Osteoblast (primary cell): ENCODE results near the gene TBX2. TPM values are rescaled to one million over a fixed set of nuclear protein-coding genes. Genes with fewer than 3 reads are reported as not detected.
A peak's percentile ranks its signal among the peaks of the same experiment; 100 is the strongest.

Source experiments
- DNase-seq: peaks from one replicate; pipeline ENCODE4 v3.0.0; 2011; ENCODE audit warnings: low spot score, mixed read lengths; ENCODE audit not compliant: insufficient read length; ENCODE audit errors: missing footprints
- H2AFZ ChIP-seq: 2 replicates; pipeline ENCODE4 v1.6.0; 2011; ENCODE audit warnings: mild to moderate bottlenecking, low read length
- H3K27ac ChIP-seq: 2 replicates; pipeline ENCODE4 v1.5.1; 2011; ENCODE audit warnings: mild to moderate bottlenecking, low read depth, low read length, moderate library complexity
- H3K27me3 ChIP-seq: 2 replicates; pipeline ENCODE4 v1.6.0; 2012; ENCODE audit warnings: mild to moderate bottlenecking, control low read depth, inconsistent platforms, low read length, moderate library complexity; ENCODE audit not compliant: insufficient read depth
- H3K36me3 ChIP-seq: 2 replicates; pipeline ENCODE4 v1.5.1; 2011; ENCODE audit warnings: mild to moderate bottlenecking, low read length, control low read depth, moderate library complexity; ENCODE audit not compliant: insufficient read depth
- H3K4me1 ChIP-seq: 2 replicates; pipeline ENCODE4 v1.5.1; 2011; ENCODE audit warnings: mild to moderate bottlenecking, low read length, control low read depth, moderate library complexity; ENCODE audit not compliant: insufficient read depth
- H3K4me2 ChIP-seq: 2 replicates; pipeline ENCODE4 v1.6.0; 2011; ENCODE audit warnings: mild to moderate bottlenecking, low read length; ENCODE audit not compliant: insufficient read depth
- H3K4me3 ChIP-seq: fragments of 200-600 bp; sonication (generic); 3 replicates; pipeline ENCODE4 v1.5.1; 2012; ENCODE audit warnings: mild to moderate bottlenecking, low read length, inconsistent platforms; ENCODE audit not compliant: insufficient read depth
- H3K79me2 ChIP-seq: 2 replicates; pipeline ENCODE4 v1.6.0; 2012; ENCODE audit warnings: mild to moderate bottlenecking, low read length, control low read depth, inconsistent platforms; ENCODE audit not compliant: insufficient read depth
- H3K9me3 ChIP-seq: 2 replicates; pipeline ENCODE4 v1.5.1; 2011; ENCODE audit warnings: low read depth, low read length, control low read depth
- H4K20me1 ChIP-seq: 2 replicates; pipeline ENCODE4 v1.6.0; 2012; ENCODE audit warnings: mild to moderate bottlenecking, low read length, control low read depth; ENCODE audit not compliant: insufficient read depth
- total RNA-seq: library from RNA; depleted of rRNA; stranded (reverse); fragments of >200 nt; gene quantifications from 2 replicates; pipeline ENCODE4 v1.2.3, GENCODE V29; 2012
- TF ChIP-seq, protein P1 (sequence below): IDR thresholded peaks from 2 replicates; pipeline ENCODE4 v1.5.1; 2011; ENCODE audit warnings: mild to moderate bottlenecking, low read depth, low read length, moderate library complexity; ENCODE audit errors: extremely low read depth

The TBX2 gene
- total RNA-seq, 1 donor, result 11.6 TPM

DNA sequence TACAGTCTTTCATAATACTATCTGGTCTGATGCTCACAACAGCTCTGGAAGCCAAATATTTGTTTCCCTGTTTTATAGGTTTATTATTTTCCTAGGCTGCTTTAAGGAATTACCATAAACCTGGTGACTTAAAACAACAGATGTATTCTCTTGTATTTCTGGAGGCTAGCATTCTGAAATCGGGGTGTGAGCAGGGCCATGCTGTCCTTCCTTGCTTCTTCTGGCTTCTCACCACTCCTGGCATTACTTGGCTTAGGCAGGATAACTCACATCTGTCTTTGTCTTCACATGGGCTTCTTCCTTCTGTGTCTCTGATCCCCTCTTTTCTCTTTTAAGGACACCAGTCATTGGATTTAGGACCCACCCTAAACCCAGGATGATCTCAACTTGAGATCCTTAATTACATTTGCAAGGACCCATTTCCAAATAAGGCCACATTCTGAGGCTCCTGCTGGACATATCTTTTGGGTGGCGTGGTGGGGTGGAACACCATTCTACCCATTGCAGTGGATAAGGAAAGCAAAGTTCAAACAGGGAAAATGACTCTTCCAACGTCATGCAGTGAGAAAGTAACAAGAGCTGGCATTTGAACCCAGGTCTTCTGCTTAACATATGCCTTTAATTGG, 39.2 kb upstream of the TBX2 start:
- peak overlapping the region; percentile 38 for H3K27ac ChIP-seq
- TF ChIP-seq, protein P1, sequence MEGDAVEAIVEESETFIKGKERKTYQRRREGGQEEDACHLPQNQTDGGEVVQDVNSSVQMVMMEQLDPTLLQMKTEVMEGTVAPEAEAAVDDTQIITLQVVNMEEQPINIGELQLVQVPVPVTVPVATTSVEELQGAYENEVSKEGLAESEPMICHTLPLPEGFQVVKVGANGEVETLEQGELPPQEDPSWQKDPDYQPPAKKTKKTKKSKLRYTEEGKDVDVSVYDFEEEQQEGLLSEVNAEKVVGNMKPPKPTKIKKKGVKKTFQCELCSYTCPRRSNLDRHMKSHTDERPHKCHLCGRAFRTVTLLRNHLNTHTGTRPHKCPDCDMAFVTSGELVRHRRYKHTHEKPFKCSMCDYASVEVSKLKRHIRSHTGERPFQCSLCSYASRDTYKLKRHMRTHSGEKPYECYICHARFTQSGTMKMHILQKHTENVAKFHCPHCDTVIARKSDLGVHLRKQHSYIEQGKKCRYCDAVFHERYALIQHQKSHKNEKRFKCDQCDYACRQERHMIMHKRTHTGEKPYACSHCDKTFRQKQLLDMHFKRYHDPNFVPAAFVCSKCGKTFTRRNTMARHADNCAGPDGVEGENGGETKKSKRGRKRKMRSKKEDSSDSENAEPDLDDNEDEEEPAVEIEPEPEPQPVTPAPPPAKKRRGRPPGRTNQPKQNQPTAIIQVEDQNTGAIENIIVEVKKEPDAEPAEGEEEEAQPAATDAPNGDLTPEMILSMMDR, result no peak
- no peak overlapping the region for H3K4me3 ChIP-seq
- H3K9me3 ChIP-seq, result no peaks in the 10 kb centered on the region
- H3K36me3 ChIP-seq, result no peaks in the 10 kb centered on the region
- no peak overlapping the region for H2AFZ ChIP-seq
- no peaks in the 10 kb centered on the region for H4K20me1 ChIP-seq
- no peak for DNase-seq
- no peaks in the 10 kb centered on the region for H3K27me3 ChIP-seq
- H3K4me1 ChIP-seq, result peaks cover 23% of the 10 kb centered on the region
- H3K79me2 ChIP-seq, result no peaks in the 10 kb centered on the region
- peak overlapping the region; percentile 42 for H3K4me2 ChIP-seq

DNA sequence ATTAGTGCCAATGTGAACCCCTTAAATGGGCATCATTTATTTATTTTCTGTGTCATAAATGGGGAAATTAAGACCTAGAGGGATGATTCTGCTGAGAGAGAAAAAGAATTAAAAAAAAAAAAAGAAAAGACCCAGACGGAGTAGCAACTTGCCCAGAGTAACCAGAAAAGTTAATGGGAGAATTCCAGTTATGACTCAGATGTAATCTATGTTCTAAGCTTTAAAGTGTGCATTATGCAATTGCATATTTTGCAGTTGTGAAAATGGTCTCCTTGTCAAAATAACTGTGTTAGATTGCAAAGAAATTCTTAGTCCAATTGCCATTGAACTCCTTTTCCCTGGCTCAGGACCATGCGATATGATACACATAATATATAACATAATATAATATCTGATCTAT, 38.6 kb upstream of the TBX2 start:
- Histone ChIP-seq H2AFZ (no peak overlapping the region), H3K4me2 (peak overlapping the region; percentile 42), H3K36me3 (no peaks in the 10 kb centered on the region), H3K79me2 (no peaks in the 10 kb centered on the region), H3K4me1 (peaks cover 23% of the 10 kb centered on the region), H4K20me1 (no peaks in the 10 kb centered on the region), H3K27me3 (no peaks in the 10 kb centered on the region), H3K9me3 (no peaks in the 10 kb centered on the region), H3K4me3 (no peak overlapping the region), H3K27ac (peak overlapping the region; percentile 38)
- TF ChIP-seq, protein P1, result no peak
- DNase-seq, result peak; percentile 96

GRCh38 chr17:61362396-61362795, 37.2 kb upstream of the TBX2 start:
- Histone ChIP-seq H3K4me3 (no peak overlapping the region), H4K20me1 (no peaks in the 10 kb centered on the region), H3K4me1 (peaks cover 15% of the 10 kb centered on the region), H3K36me3 (no peaks in the 10 kb centered on the region), H2AFZ (no peak overlapping the region), H3K9me3 (no peaks in the 10 kb centered on the region), H3K4me2 (no peak overlapping the region), H3K27ac (no peak overlapping the region), H3K79me2 (no peaks in the 10 kb centered on the region), H3K27me3 (no peaks in the 10 kb centered on the region)
- TF ChIP-seq, protein P1, result no peak
- DNase-seq, result no peak

DNA sequence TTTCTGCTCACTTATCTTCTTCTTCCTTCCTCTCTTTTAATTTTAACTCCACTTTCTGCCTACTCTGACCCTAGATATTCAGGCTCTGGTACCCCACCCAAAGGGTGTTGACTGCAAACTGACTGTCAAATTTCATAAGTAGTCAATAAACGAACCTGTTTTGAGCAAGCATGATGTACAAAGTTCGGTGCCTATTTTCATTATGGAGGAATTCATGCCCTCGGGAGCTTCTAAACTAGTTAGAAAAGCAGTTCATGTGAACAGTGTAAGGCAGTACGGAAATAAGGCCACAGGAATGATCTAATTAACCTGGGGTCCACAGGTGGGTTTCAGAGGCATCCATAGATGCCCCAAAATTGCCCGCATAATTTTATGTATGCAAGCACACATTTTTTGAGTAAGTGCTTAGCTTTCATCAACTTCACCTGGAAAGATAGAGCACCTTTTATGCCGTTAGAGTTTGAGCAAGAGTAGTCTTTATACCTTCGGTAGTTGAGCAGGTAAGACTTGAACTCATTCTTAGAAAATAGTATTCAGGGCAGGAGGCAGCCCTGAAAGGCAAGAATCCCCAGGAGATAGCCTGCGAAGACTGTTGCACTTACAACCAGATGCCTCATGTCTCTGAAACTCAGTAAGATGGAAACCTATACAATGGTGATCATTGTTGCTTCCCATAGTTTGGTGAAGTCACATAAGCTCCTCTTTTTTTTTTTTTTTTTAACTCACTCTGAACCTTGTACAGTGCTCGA, 36.6 kb upstream of the TBX2 start:
- Histone ChIP-seq H3K27me3 (no peaks in the 10 kb centered on the region), H3K4me3 (no peak overlapping the region), H3K27ac (no peak overlapping the region), H3K79me2 (no peaks in the 10 kb centered on the region), H3K9me3 (no peaks in the 10 kb centered on the region), H3K36me3 (no peaks in the 10 kb centered on the region), H2AFZ (no peak overlapping the region), H4K20me1 (no peaks in the 10 kb centered on the region), H3K4me1 (peaks cover 15% of the 10 kb centered on the region), H3K4me2 (no peak overlapping the region)
- DNase-seq, result no peak
- TF ChIP-seq, protein P1, result no peak
